SK-N-SH (cell line): ENCODE data around the gene CDKAL1. TPM values are rescaled to one million over a fixed set of nuclear protein-coding genes. Genes with fewer than 3 reads are reported as not detected.

Source experiments
- CTCF ChIA-PET: fragments of 300-600, 350-600 bp; formaldehyde crosslinking; extraction: SDS; loops from one replicate; lab custom pipeline; 2021; lab: Yijun Ruan, JAX
- POLR2A ChIA-PET: fragments of 350-600 bp; sonication (Branson Sonifier 250); formaldehyde crosslinking; extraction: SDS; loops from one replicate; lab custom pipeline; 2020; ENCODE audit warnings: antibody characterized with exemption, inconsistent platforms; lab: Yijun Ruan, JAX
- DNase-seq: peaks from one replicate; pipeline ENCODE4 v3.0.0; 2012
- H2AFZ ChIP-seq: fragments of 200-600 bp; sonication (generic); 2 replicates; pipeline ENCODE4 v1.8.1; 2016; ENCODE audit warnings: antibody characterized with exemption, mild to moderate bottlenecking, low read depth
- H3F3A ChIP-seq: fragments of 200-600 bp; sonication (generic); replicated peaks from 2 replicates; pipeline ENCODE3; 2016; ENCODE audit warnings: antibody characterized with exemption, mild to moderate bottlenecking; ENCODE audit not compliant: insufficient read depth
- H3K27ac ChIP-seq, 2 experiments: fragments of 200-500 bp in 1 of 2; fragments of 200-600 bp in 1 of 2; sonication (Bioruptor generic) in 1 of 2; sonication (generic), shearing (Covaris generic) in 1 of 2; 2 replicates each; pipeline versions ENCODE4 v1.5.1 to v1.6.1; 2014 to 2016; ENCODE audit warnings: low read depth in 2 of 2, inconsistent platforms in 1 of 2, low read length in 1 of 2, mild to moderate bottlenecking in 1 of 2, mixed read lengths in 1 of 2
- H3K27me3 ChIP-seq: fragments of 200-600 bp; sonication (generic), shearing (Covaris generic); 2 replicates; pipeline ENCODE4 v1.6.1; 2016; ENCODE audit warnings: mixed run types; ENCODE audit not compliant: insufficient read depth
- H3K36me3 ChIP-seq, 2 experiments: fragments of 200-500 bp in 1 of 2; fragments of 200-600 bp in 1 of 2; sonication (Bioruptor generic) in 1 of 2; sonication (generic) in 1 of 2; replicated peaks in 1 of 2; 2 replicates each; pipeline versions ENCODE3 to v1.5.1; 2014 to 2016; ENCODE audit warnings: low read length in 1 of 2, mild to moderate bottlenecking in 1 of 2; ENCODE audit not compliant: insufficient read depth in 2 of 2, control insufficient read depth in 1 of 2
- H3K4me1 ChIP-seq, 2 experiments: fragments of 200-500 bp in 1 of 2; fragments of 200-600 bp in 1 of 2; sonication (Bioruptor generic) in 1 of 2; sonication (generic), shearing (Covaris generic) in 1 of 2; 2 replicates each; pipeline versions ENCODE4 v1.5.1 to v1.6.1; 2014 to 2016; ENCODE audit warnings: low read depth in 1 of 2, low read length in 1 of 2, mixed run types in 1 of 2; ENCODE audit not compliant: insufficient read depth in 2 of 2, control insufficient read depth in 1 of 2
- H3K4me2 ChIP-seq: fragments of 200-600 bp; sonication (generic), shearing (Covaris generic); 2 replicates; pipeline ENCODE4 v1.6.1; 2017; ENCODE audit warnings: mixed run types
- H3K4me3 ChIP-seq, 2 experiments: fragments of 200-500 bp in 1 of 2; fragments of 200-600 bp in 1 of 2; sonication (Bioruptor generic) in 1 of 2; sonication (generic), shearing (Covaris generic) in 1 of 2; 2 replicates each; pipeline versions ENCODE4 v1.5.1 to v1.8.1; 2014 to 2016; ENCODE audit warnings: low read depth in 2 of 2, inconsistent platforms in 1 of 2, low read length in 1 of 2, mild to moderate bottlenecking in 1 of 2, mixed read lengths in 1 of 2, moderate library complexity in 1 of 2
- H3K79me2 ChIP-seq: fragments of 200-600 bp; sonication (generic); 2 replicates; pipeline ENCODE4 v1.8.1; 2017; ENCODE audit warnings: mild to moderate bottlenecking; ENCODE audit not compliant: insufficient read depth
- H3K9ac ChIP-seq: fragments of 200-600 bp; sonication (generic); 2 replicates; pipeline ENCODE4 v1.6.1; 2017; ENCODE audit warnings: mixed run types
- H3K9me2 ChIP-seq: fragments of 200-600 bp; sonication (generic); 2 replicates; pipeline ENCODE4 v1.6.1; 2017; ENCODE audit warnings: mixed run types
- H3K9me3 ChIP-seq: fragments of 200-600 bp; sonication (generic); 2 replicates; pipeline ENCODE4 v1.6.1; 2017; ENCODE audit warnings: mixed run types, mild to moderate bottlenecking, moderate library complexity
- H4K20me1 ChIP-seq: fragments of 200-600 bp; sonication (generic); 2 replicates; pipeline ENCODE4 v1.6.1; 2017; ENCODE audit warnings: mild to moderate bottlenecking, mixed run types; ENCODE audit not compliant: insufficient read depth
- CHD2 ChIP-seq: fragments of 150-350 bp; IDR thresholded peaks from 2 replicates; pipeline ENCODE4 v1.6.1; 2018; ENCODE audit warnings: low read length; ENCODE audit not compliant: partially characterized antibody
- EP300 ChIP-seq, 2 experiments: IDR thresholded peaks; 2 replicates each; pipeline versions ENCODE4 v1.4.0 to v1.6.1; 2012; ENCODE audit warnings: borderline replicate concordance in 1 of 2, low read depth in 1 of 2, low read length in 1 of 2
- FOXM1 ChIP-seq: IDR thresholded peaks from 2 replicates; pipeline ENCODE4 v1.4.0; 2012; ENCODE audit warnings: low read depth, mild to moderate bottlenecking
- GABPA ChIP-seq: IDR thresholded peaks from 2 replicates; pipeline ENCODE4 v1.4.0; 2012; ENCODE audit warnings: low read depth, mild to moderate bottlenecking
- GATA2 ChIP-seq: sonication (generic); formaldehyde crosslinking; IDR thresholded peaks from 2 replicates; pipeline ENCODE4 v1.5.0; 2020; ENCODE audit warnings: mild to moderate bottlenecking, missing genetic modification reagents
- IRF3 ChIP-seq: fragments of 150-350 bp; IDR thresholded peaks from 2 replicates; pipeline ENCODE4 v1.6.1; 2016; ENCODE audit warnings: mild to moderate bottlenecking, low read depth, low read length
- MAX ChIP-seq: IDR thresholded peaks from 2 replicates; pipeline ENCODE4 v1.4.0; 2012; ENCODE audit warnings: low read depth
- MEF2A ChIP-seq: IDR thresholded peaks from 2 replicates; pipeline ENCODE4 v1.4.0; 2012; ENCODE audit warnings: low read depth, borderline replicate concordance
- NRF1 ChIP-seq: IDR thresholded peaks from 2 replicates; pipeline ENCODE4 v1.6.1; 2012; ENCODE audit warnings: low read depth, mild to moderate bottlenecking, low read length
- POLR2AphosphoS5 ChIP-seq: IDR thresholded peaks from 2 replicates; pipeline ENCODE4 v1.6.1; 2012; ENCODE audit warnings: low read depth, low read length
- RAD21 ChIP-seq: IDR thresholded peaks from 2 replicates; pipeline ENCODE4 v1.6.1; 2012; ENCODE audit warnings: mild to moderate bottlenecking, low read length
- SIN3A ChIP-seq: IDR thresholded peaks from 2 replicates; pipeline ENCODE4 v1.6.1; 2012; ENCODE audit warnings: low read depth, mild to moderate bottlenecking, low read length, moderate library complexity, borderline replicate concordance
- SMC3 ChIP-seq: IDR thresholded peaks from 2 replicates; pipeline ENCODE4 v1.6.1; 2012; ENCODE audit warnings: low read depth, low read length, improper control_type of control experiment
- TAF1 ChIP-seq: IDR thresholded peaks from 2 replicates; pipeline ENCODE4 v1.6.1; 2012; ENCODE audit warnings: low read depth, mild to moderate bottlenecking, low read length, moderate library complexity, borderline replicate concordance
- TCF12 ChIP-seq: IDR thresholded peaks from 2 replicates; pipeline ENCODE4 v1.4.0; 2012
- TEAD4 ChIP-seq: IDR thresholded peaks from 2 replicates; pipeline ENCODE4 v1.4.0; 2012; ENCODE audit warnings: mild to moderate bottlenecking, borderline replicate concordance; ENCODE audit not compliant: insufficient read depth
- USF2 ChIP-seq: fragments of 150-350 bp; IDR thresholded peaks from 2 replicates; pipeline ENCODE4 v1.6.1; 2017; ENCODE audit warnings: antibody characterized with exemption, low read length, low read depth, borderline replicate concordance
- YY1 ChIP-seq: IDR thresholded peaks from 2 replicates; pipeline ENCODE4 v1.4.0; 2012; ENCODE audit warnings: low read depth, mild to moderate bottlenecking
- WGBS: methylation state at CpG from one replicate; pipeline ENCODE4 v1.1.6; 2017; ENCODE audit warnings: low lambda C conversion rate; 5-methylcytosine and 5-hydroxymethylcytosine counted together
- polyA plus RNA-seq, 3 experiments: library from polyadenylated mRNA; depleted of rRNA; stranded (reverse); fragments of >200 nt; gene quantifications; 2 replicates each; pipeline ENCODE4 v1.2.3, GENCODE V29; 2012

The CDKAL1 gene
- polyA plus RNA-seq, 1 of the 3 experiments (the other 2 are of a cell fraction), result 2.6 TPM

- no peaks in the 10 kb centered on the region for H3K9me2 ChIP-seq
- no peaks in the 10 kb centered on the region for H3K27me3 ChIP-seq
- no peaks in the 10 kb centered on the region for H3K79me2 ChIP-seq
- no peaks in the 10 kb centered on the region for H3F3A ChIP-seq
- no peak overlapping the region for H2AFZ ChIP-seq
- no peak overlapping the region for H3K4me3 ChIP-seq
- H3K9me3 ChIP-seq, result no peaks in the 10 kb centered on the region
- H3K4me2 ChIP-seq, result no peak overlapping the region
- H3K36me3 ChIP-seq, result peaks cover 0 to 5% of the 10 kb centered on the region in 2 experiments
- ChIA-PET POLR2A (no interaction called here), CTCF (interaction anchor here (0.6 to 1.0 kb wide), 3 partner anchors 19 to 160 kb away, joined by 3 read pairs; no protein-coding TSS in a partner anchor)
- peaks cover 0 to 5% of the 10 kb centered on the region in 2 experiments; a peak in 1 of 4 replicates for H3K4me1 ChIP-seq
- H4K20me1 ChIP-seq, result no peaks in the 10 kb centered on the region
- whole genome bisulfite sequencing, result 30% methylated on average over 2 of the region's 2 CpGs
- no peak for TF ChIP-seq MEF2A
- TF ChIP-seq SIN3A, result no peak
- no peak for TF ChIP-seq CHD2
- no peak for TF ChIP-seq GABPA
- TF ChIP-seq TCF12, result no peak
- TF ChIP-seq FOXM1, result no peak
- TF ChIP-seq EP300 (IDR thresholded peaks at IDR 0.05; ENCODE audit: borderline replicate concordance in 1 of 2, low read depth in 1 of 2, low read length in 1 of 2), result peak; percentile 28 to 33; a peak in 1 of 4 replicates
- TF ChIP-seq IRF3, result no peak
- TF ChIP-seq TAF1, result no peak
- TF ChIP-seq USF2, result no peak
- TF ChIP-seq YY1, result no peak
- TF ChIP-seq SMC3, result no peak
- peak; percentile 56 for TF ChIP-seq GATA2 (CRISPR knock-in tag)
- peak; percentile 15; the same call in 1 of the 2 replicates for TF ChIP-seq RAD21
- TF ChIP-seq NRF1, result no peak
- TF ChIP-seq POLR2AphosphoS5, result no peak
- TF ChIP-seq TEAD4, result 0 out of 2 replicates have a peak, but pooled peaks have one; percentile 31
- TF ChIP-seq MAX, result no peak
- H3K27ac ChIP-seq, result peak overlapping the region; percentile 6 to 13; a peak in 3 of 4 replicates
- peak; percentile 50 for DNase-seq
- H3K9ac ChIP-seq, result no peak overlapping the region
These were observed 545.3 kb downstream of the CDKAL1 start for GRCh38 chr6:21079468-21080048.
